H1 (cell line): ENCODE data around the gene ZNF484. TPM values are rescaled to one million over a fixed set of nuclear protein-coding genes. Genes with fewer than 3 reads are reported as not detected.
"Not testable (repeated sequence)": the region's sequence is repeated elsewhere in the genome, so short reads cannot be mapped to it uniquely, and the experiment has no call there.

Source experiments
- CTCF ChIA-PET: fragments of 300-600 bp; sonication (Branson Sonifier 250); formaldehyde crosslinking; loops from one replicate; lab custom pipeline; 2021; ENCODE audit not compliant: partially characterized antibody; lab: Charles Lee
- POLR2A ChIA-PET: fragments of 300-600 bp; sonication (Branson Sonifier 250); formaldehyde crosslinking; loops from one replicate; lab custom pipeline; 2021; ENCODE audit warnings: inconsistent platforms; ENCODE audit not compliant: partially characterized antibody; lab: Charles Lee
- DNase-seq, 2 experiments: peaks; one replicate each; pipeline versions ENCODE4 v3.0.0 to v3.0.0-alpha.2; 2010 to 2022; ENCODE audit warnings: low spot score in 2 of 2, low read depth in 1 of 2, mixed read lengths in 1 of 2
- FAIRE-seq: peaks from 2 replicates; lab custom pipeline; 2011; peaks lifted over from hg19 to GRCh38; lab: Jason Lieb, UNC
- H2AFZ ChIP-seq: 2 replicates; pipeline ENCODE4 v1.8.1; 2012; ENCODE audit warnings: low read length, inconsistent platforms
- H2AK5ac ChIP-seq: 2 replicates; pipeline ENCODE4 v1.6.1; 2013; ENCODE audit warnings: low read depth, low read length
- H2BK120ac ChIP-seq: replicated peaks from 2 replicates; pipeline ENCODE3; 2013; ENCODE audit warnings: low read depth, low read length, inconsistent platforms
- H2BK12ac ChIP-seq: 2 replicates; pipeline ENCODE4 v1.6.1; 2013; ENCODE audit warnings: low read depth, low read length
- H2BK15ac ChIP-seq: 2 replicates; pipeline ENCODE4 v1.6.1; 2013; ENCODE audit warnings: low read length
- H2BK20ac ChIP-seq: 2 replicates; pipeline ENCODE4 v1.6.1; 2013; ENCODE audit warnings: low read length
- H2BK5ac ChIP-seq: 2 replicates; pipeline ENCODE4 v1.6.1; 2013; ENCODE audit warnings: low read depth, low read length
- H3K14ac ChIP-seq: 2 replicates; pipeline ENCODE4 v1.6.1; 2013; ENCODE audit warnings: inconsistent platforms; ENCODE audit not compliant: insufficient read length
- H3K18ac ChIP-seq: 2 replicates; pipeline ENCODE4 v1.6.1; 2013; ENCODE audit warnings: low read length; ENCODE audit errors: extremely low read depth
- H3K23ac ChIP-seq: 2 replicates; pipeline ENCODE4 v1.6.1; 2013; ENCODE audit warnings: inconsistent platforms; ENCODE audit not compliant: insufficient read length
- H3K23me2 ChIP-seq: 2 replicates; pipeline ENCODE4 v1.6.1; 2013; ENCODE audit warnings: low read depth, low read length
- H3K27ac ChIP-seq: 2 replicates; pipeline ENCODE4 v1.6.1; 2011; ENCODE audit warnings: low read depth, low read length, inconsistent platforms
- H3K27me3 ChIP-seq, 4 experiments: replicated peaks in 1 of 4; 1 replicate in 1 of 4; 2 replicates in 3 of 4; pipeline versions ENCODE4 v1.6.1 to v1.8.1; 2011 to 2013; ENCODE audit warnings: low read length in 3 of 4, mild to moderate bottlenecking in 3 of 4, inconsistent platforms in 2 of 4, mixed read lengths in 2 of 4, moderate library complexity in 1 of 4; ENCODE audit not compliant: control insufficient read depth in 3 of 4, insufficient read depth in 3 of 4; ENCODE audit errors: extremely low read depth in 1 of 4
- H3K36me3 ChIP-seq, 4 experiments: 2 replicates each; pipeline versions ENCODE4 v1.6.1 to v1.8.1; 2011 to 2013; ENCODE audit warnings: mild to moderate bottlenecking in 4 of 4, low read length in 3 of 4, moderate library complexity in 2 of 4, control low read depth in 1 of 4, inconsistent platforms in 1 of 4; ENCODE audit not compliant: insufficient read depth in 4 of 4, control insufficient read depth in 2 of 4
- H3K4ac ChIP-seq: replicated peaks from 2 replicates; pipeline ENCODE3; 2013; ENCODE audit warnings: low read length, low read depth, mixed read lengths, inconsistent platforms; ENCODE audit not compliant: insufficient read length
- H3K4me1 ChIP-seq, 4 experiments: replicated peaks in 1 of 4; 1 replicate in 1 of 4; 2 replicates in 3 of 4; pipeline versions ENCODE4 v1.6.1 to v1.8.1; 2011 to 2013; ENCODE audit warnings: low read length in 3 of 4, inconsistent platforms in 2 of 4, mixed read lengths in 1 of 4; ENCODE audit not compliant: insufficient read depth in 4 of 4, control insufficient read depth in 3 of 4
- H3K4me2 ChIP-seq, 2 experiments: 2 replicates each; pipeline versions ENCODE4 v1.6.1 to v1.8.1; 2011 to 2013; ENCODE audit warnings: low read depth in 2 of 2, low read length in 2 of 2, control low read depth in 1 of 2, inconsistent platforms in 1 of 2, mild to moderate bottlenecking in 1 of 2; ENCODE audit not compliant: insufficient read depth in 1 of 2
- H3K4me3 ChIP-seq, 4 experiments: fragments of 200-600, 300-600 bp in 1 of 4; sonication (generic), shearing (Covaris generic), sonication (Bioruptor Twin) in 1 of 4; 2 replicates each; pipeline versions ENCODE4 v1.5.1 to v1.8.1; 2011 to 2016; ENCODE audit warnings: low read length in 4 of 4, low read depth in 3 of 4, control low read depth in 2 of 4, inconsistent platforms in 2 of 4, mild to moderate bottlenecking in 2 of 4, mixed read lengths in 1 of 4, moderate library complexity in 1 of 4; ENCODE audit not compliant: insufficient read depth in 2 of 4; ENCODE audit errors: extremely low read depth in 1 of 4
- H3K56ac ChIP-seq: replicated peaks from 2 replicates; pipeline ENCODE3; 2013; ENCODE audit warnings: low read depth, mild to moderate bottlenecking, mixed read lengths, low read length, inconsistent platforms; ENCODE audit not compliant: insufficient read length
- H3K79me1 ChIP-seq: 2 replicates; pipeline ENCODE4 v1.6.1; 2013; ENCODE audit warnings: low read depth, low read length, control low read depth
- H3K79me2 ChIP-seq, 2 experiments: 2 replicates each; pipeline versions ENCODE4 v1.6.1 to v1.8.1; 2012 to 2013; ENCODE audit warnings: low read length in 2 of 2, mild to moderate bottlenecking in 2 of 2, inconsistent platforms in 1 of 2; ENCODE audit not compliant: insufficient read depth in 2 of 2, control insufficient read depth in 1 of 2
- H3K9ac ChIP-seq, 4 experiments: replicated peaks in 1 of 4; 1 replicate in 1 of 4; 2 replicates in 3 of 4; pipeline versions ENCODE4 v1.6.1 to v1.8.1; 2011 to 2013; ENCODE audit warnings: low read depth in 3 of 4, low read length in 3 of 4, control low read depth in 2 of 4, mild to moderate bottlenecking in 2 of 4, moderate library complexity in 2 of 4, inconsistent platforms in 1 of 4; ENCODE audit errors: extremely low read depth in 1 of 4
- H3K9me3 ChIP-seq, 2 experiments: 2 replicates each; pipeline versions ENCODE4 v1.6.1 to v1.8.1; 2012 to 2013; ENCODE audit warnings: mild to moderate bottlenecking in 2 of 2, moderate library complexity in 2 of 2, control low read depth in 1 of 2, inconsistent platforms in 1 of 2, low read depth in 1 of 2, low read length in 1 of 2, mixed read lengths in 1 of 2; ENCODE audit not compliant: insufficient read depth in 2 of 2
- H4K20me1 ChIP-seq, 2 experiments: replicated peaks in 1 of 2; 2 replicates each; pipeline versions ENCODE3 to v1.8.1; 2011 to 2013; ENCODE audit warnings: inconsistent platforms in 2 of 2, low read length in 2 of 2, mild to moderate bottlenecking in 1 of 2; ENCODE audit not compliant: insufficient read depth in 2 of 2, control insufficient read depth in 1 of 2
- H4K5ac ChIP-seq: 2 replicates; pipeline ENCODE4 v1.6.1; 2013; ENCODE audit warnings: low read length, low read depth, mixed read lengths, inconsistent platforms; ENCODE audit not compliant: insufficient read length
- H4K8ac ChIP-seq: 2 replicates; pipeline ENCODE4 v1.8.0; 2013; ENCODE audit warnings: mild to moderate bottlenecking, moderate library complexity, low read length, inconsistent platforms; ENCODE audit not compliant: insufficient read depth; ENCODE audit errors: extremely low read depth
- H4K91ac ChIP-seq: replicated peaks from 2 replicates; pipeline ENCODE3; 2013; ENCODE audit warnings: low read length, mixed read lengths, inconsistent platforms; ENCODE audit not compliant: insufficient read length
- WGBS, 2 experiments: shearing (Covaris generic) in 1 of 2; methylation state at CpG; one replicate each; pipeline versions ENCODE4 v1.1.6 to v1.1.7; 2013 to 2015; ENCODE audit warnings: low lambda C conversion rate in 2 of 2, mixed read lengths in 2 of 2, inconsistent platforms in 1 of 2, low coverage in 1 of 2, missing lambda C conversion rate in 1 of 2; ENCODE audit not compliant: insufficient replicate concordance in 2 of 2, insufficient coverage in 1 of 2, insufficient read length in 1 of 2; ENCODE audit errors: extremely low coverage in 1 of 2, missing lambda C conversion rate in 1 of 2; 5-methylcytosine and 5-hydroxymethylcytosine counted together
- polyA plus RNA-seq, 7 experiments: library from polyadenylated mRNA; depleted of rRNA in 3 of 7; stranded (reverse) in 5 of 7; unstranded in 2 of 7; fragments of >200 nt in 5 of 7; fragments of 200-250 nt in 2 of 7; gene quantifications; 1 replicate in 5 of 7; 2 replicates in 1 of 7; 4 replicates in 1 of 7; pipeline versions ENCODE4 v1.2.1 to v1.2.3, GENCODE V29; 2011 to 2013; ENCODE audit warnings: missing spikeins in 2 of 7, mixed read lengths in 2 of 7
- total RNA-seq: library from RNA; stranded (reverse); fragmentation: NEBNext Ultra II Directional; extraction: Animal tissue kit (Norgen Biotek cat#: 25700); gene quantifications from 2 replicates; pipeline ENCODE4 v1.2.1, GENCODE V29; 2021

ZNF484 gene
- total and polyA plus RNA-seq, 2 of the 8 experiments (the other 6 are each of a cell fraction or from before 2014, with no cell fraction given) = 1.3 to 11.5 TPM

DNA sequence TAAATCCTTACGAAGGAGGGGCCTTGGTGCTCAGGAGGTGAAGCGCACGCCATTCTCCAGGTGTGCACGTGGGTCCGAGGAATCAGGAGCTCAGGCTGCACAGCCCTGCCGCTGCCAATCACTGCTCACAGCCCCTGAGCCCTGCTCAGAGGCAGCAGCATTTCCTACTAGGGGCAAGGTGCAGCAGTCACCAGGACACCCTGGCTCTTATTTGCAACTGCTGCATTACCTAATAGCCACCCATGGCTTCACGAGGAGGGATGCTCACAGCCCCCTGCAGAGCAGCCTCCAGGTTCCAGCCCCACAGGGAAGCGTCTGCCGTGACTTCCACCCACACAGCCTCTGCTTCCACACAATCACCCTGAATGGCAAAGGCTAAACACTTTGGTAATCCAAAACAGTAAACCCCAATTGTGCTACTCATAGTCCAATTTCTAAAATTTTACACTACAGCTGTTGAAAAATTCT, 81.5 kb downstream of the ZNF484 start:
- H2AFZ ChIP-seq, POLR2A ChIA-PET: not testable (repeated sequence)

More for the DNA sequence above, 81.5 kb downstream of the ZNF484 start:
- 79% methylated on average over 9 of the region's 9 CpGs; no CpG with 5 or more reads in 1 of the 2 experiments for WGBS, 2 experiments
- H3K36me3 ChIP-seq, FAIRE-seq, H3K4me3 ChIP-seq, H2BK15ac ChIP-seq, H3K27ac ChIP-seq, H3K23ac ChIP-seq, H3K79me1 ChIP-seq, H3K56ac ChIP-seq, H3K79me2 ChIP-seq, H3K4ac ChIP-seq, H3K4me2 ChIP-seq, H3K14ac ChIP-seq, H3K23me2 ChIP-seq, H2BK5ac ChIP-seq, DNase-seq, H4K8ac ChIP-seq, H4K91ac ChIP-seq, H4K5ac ChIP-seq, H3K27me3 ChIP-seq, H3K9me3 ChIP-seq, H3K9ac ChIP-seq, H4K20me1 ChIP-seq, H2BK120ac ChIP-seq, H3K4me1 ChIP-seq, H3K18ac ChIP-seq, H2BK20ac ChIP-seq, H2AK5ac ChIP-seq: not testable (repeated sequence)
- 0 out of 2 replicates have a peak overlapping the region, but pooled peaks have one; percentile 3 for H2BK12ac ChIP-seq
- CTCF ChIA-PET = interaction anchor here (1.0 to 11.7 kb wide), 5 partner anchors 11 to 92 kb away, joined by 3 to 236 read pairs (median 4); no protein-coding TSS in a partner anchor
